NOMO-1 treated with dmso at 0.1 percent for 144 hours (cell line): Measurements from ENCODE around the gene CCDC112.

Experiments
- DNase-seq: peaks from one replicate; lab custom pipeline; 2025; ENCODE audit not compliant: unreplicated experiment; lab: John Stamatoyannopoulos, UW

CCDC112 gene

GRCh38 chr5:115317736-115318135, 21.3 kb upstream of the CCDC112 start:
- no peak for DNase-seq

- no peak for DNase-seq
Observed at GRCh38 chr5:115317320-115317719, 20.9 kb upstream of the CCDC112 start.

DNA sequence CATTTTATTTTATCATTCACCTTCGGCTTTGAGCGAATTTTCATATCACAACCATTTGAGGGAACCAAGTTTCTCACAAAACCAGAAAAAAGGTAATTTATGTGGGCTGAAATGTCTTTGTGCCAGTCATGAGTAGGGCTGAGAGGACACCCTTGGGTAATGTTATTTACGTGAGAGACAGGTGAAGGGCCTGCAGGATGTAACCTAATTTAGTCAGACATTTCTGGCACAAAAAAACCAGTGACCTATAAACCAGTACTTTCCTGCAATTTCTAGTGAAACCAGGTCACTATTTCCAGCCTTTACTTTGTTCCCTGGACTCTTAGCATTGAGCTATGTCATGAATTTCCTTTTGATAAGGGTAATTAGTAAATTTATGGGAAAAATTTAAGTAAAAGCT, 17.2 kb upstream of the CCDC112 start:
- DNase-seq, result no peak

GRCh38 chr5:115313052-115313451, 16.6 kb upstream of the CCDC112 start:
- DNase-seq, result no peak

GRCh38 chr5:115309751-115310370, 13.4 kb upstream of the CCDC112 start:
- no peak for DNase-seq

- DNase-seq, result no peak
Observed at GRCh38 chr5:115308815-115309214, 12.4 kb upstream of the CCDC112 start.

- no peak for DNase-seq
Observed at GRCh38 chr5:115306011-115306536, 9.6 kb upstream of the CCDC112 start.

DNA sequence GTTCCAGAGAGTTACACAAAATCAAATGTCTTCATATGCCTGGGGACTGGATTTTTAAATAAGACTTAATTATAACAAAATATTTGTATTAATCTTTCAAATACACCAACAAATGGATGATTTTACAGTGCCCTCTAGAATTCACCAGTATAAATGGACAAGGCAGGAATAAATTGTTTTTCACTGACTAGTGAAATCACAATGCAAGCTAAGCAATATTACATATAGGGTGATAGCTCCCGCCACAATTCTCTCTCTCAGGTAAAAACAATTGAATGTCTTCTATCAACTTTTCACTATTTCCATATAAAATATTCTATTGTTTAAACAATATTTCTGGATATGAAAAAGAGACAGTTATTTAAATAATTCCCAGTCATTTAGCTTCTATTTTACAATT, 8.0 kb upstream of the CCDC112 start:
- no peak for DNase-seq

GRCh38 chr5:115298811-115299210, 2.4 kb upstream of the CCDC112 start:
- no peak for DNase-seq

- DNase-seq, result no peak
Observed at GRCh38 chr5:115297031-115297430, 577 bp upstream of the CCDC112 start.

DNA sequence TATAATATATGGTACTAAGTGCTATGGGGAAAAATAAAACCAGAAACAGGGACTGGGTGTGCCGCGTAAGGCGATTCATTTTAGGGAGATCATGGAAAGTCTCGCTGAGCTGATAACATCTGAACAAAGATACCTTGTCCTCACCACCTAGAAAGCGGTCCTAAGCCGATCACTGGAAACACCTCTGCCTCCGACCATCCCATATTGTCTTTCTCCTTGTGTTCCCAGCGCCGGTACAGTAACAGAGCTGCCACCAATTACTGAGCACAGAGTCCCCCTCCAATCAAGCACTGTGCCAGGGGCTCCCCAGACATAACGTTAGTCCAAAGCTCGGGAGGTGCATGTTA, 704 bp downstream of the CCDC112 start:
- DNase-seq, result no peak

- DNase-seq, result no peak
Observed at GRCh38 chr5:115291397-115291796, 5.1 kb downstream of the CCDC112 start.

- DNase-seq, result peak; percentile 39
Observed at GRCh38 chr5:115289104-115289503, 7.3 kb downstream of the CCDC112 start.

- DNase-seq, result no peak
Observed at GRCh38 chr5:115284021-115284420, 12.4 kb downstream of the CCDC112 start.

DNA sequence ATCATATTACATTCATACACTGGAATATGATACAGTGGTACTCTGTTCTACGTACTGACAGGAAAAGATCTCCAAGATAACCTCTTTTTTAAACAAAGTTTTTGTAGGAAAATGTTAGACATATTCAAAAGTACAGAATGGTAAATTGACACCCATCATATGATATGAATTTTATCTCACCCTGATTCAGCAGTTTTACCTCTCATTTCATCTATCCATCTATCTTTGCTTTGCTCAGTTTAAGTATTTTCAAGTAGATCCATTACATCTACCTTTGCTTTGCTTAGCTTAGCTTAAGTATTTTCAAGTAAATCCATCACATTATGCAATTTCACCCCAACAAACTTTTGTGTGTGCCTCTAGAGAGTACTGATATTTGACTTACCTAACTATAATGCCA, 14.3 kb downstream of the CCDC112 start:
- DNase-seq, result no peak

- peak; percentile 47 for DNase-seq
Observed at GRCh38 chr5:115274584-115274983, 21.9 kb downstream of the CCDC112 start.

DNA sequence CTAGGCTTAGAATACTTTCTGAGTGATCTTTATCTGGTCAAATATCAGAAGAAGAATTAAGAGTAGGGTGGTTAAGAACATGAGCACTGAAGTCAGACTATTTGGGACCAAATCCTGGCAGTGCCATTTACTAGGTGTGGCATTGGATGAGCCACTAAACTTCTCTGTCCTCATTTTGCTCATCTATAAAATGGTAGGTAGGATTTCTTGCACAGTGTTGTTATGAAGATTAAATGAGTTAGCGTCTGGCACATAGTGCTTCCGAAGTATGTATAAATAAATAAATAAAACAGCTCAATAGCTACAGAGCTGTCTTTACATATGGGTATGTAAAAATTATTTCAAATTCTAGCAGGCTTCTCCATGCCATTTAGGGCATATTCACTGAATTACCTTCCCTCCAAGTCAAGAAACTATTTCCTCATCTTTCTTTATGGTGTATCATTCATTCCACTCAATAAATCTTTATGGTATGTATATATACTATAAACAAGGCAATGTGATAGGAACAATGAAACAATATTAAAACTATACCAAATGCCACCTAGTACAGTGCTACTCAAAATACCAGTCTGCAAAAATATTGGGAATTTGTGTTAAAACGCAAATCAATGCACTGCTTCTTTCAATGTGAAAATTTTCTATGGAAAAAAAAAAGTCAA, 24.0 kb downstream of the CCDC112 start:
- DNase-seq, result no peak

DNA sequence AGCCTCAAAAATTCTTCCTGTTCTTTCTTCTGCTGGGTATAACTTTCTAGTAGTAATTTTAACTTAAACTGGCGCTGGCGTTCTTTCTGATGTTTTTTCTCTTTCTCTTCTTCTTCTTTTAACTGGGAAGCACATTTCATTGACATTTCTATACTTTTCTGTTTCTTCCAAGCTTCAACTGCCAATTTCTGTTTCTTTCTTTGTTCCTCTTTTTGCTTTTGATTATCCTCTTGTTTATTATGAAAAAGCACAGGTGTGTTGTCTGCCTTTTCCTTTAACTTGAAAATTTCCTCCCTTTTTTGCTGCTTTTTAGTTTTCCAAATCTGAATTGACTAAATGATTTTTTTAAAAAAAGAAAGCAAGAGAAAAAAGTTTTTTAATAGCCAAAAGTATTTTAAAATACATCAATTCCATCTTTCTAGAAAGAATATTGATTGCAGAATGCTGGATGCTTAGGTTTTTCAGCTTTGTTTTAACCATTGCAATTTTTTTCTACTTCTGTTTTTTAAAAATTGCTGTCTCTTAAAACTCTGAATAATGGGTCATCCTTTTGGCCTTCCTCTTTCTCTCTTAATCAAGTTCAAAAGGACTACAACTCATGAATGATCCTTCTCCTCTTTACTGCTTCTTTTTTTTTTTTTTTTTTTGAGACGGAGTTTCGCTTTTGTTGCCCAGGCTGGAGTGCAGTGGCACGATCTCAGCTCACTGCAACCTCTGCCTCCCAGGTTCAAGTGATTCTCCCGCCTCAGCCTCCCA, 25.0 kb downstream of the CCDC112 start:
- peak; percentile 49 for DNase-seq

GRCh38 chr5:115267617-115268016, 28.8 kb downstream of the CCDC112 start:
- DNase-seq, result no peak

DNA sequence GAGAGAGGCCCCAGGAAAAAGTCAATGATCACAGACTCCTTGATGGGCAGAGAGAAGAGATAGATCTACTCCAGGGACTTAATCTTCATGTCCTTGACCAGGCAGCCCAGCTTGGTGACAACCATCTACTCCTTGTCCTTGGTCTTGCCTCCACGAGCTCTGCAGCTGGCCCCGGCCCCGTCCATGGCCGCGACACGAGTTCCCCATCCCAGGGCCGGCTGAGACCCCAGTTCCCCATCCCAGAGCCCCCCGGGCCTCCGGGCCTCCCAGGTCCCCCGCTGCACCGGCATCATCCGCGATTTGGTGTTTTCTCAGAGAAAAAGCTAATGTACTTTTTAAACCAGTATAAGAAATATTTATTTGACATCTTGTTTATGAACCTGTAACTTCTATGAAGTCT, 31.2 kb downstream of the CCDC112 start:
- no peak for DNase-seq

- DNase-seq, result no peak
Observed at GRCh38 chr5:115264786-115265185, 31.7 kb downstream of the CCDC112 start.

- no peak for DNase-seq
Observed at GRCh38 chr5:115263078-115263380, 33.4 kb downstream of the CCDC112 start.
